ENCODE data around the gene PDE4C. TPM values are rescaled to one million over a fixed set of nuclear protein-coding genes. Genes with fewer than 3 reads are reported as not detected.
A peak's percentile ranks its signal among the peaks of the same experiment; 100 is the strongest.

The PDE4C gene
- polyA plus RNA-seq, 3 donors from 2014 or later, result not detected

DNA sequence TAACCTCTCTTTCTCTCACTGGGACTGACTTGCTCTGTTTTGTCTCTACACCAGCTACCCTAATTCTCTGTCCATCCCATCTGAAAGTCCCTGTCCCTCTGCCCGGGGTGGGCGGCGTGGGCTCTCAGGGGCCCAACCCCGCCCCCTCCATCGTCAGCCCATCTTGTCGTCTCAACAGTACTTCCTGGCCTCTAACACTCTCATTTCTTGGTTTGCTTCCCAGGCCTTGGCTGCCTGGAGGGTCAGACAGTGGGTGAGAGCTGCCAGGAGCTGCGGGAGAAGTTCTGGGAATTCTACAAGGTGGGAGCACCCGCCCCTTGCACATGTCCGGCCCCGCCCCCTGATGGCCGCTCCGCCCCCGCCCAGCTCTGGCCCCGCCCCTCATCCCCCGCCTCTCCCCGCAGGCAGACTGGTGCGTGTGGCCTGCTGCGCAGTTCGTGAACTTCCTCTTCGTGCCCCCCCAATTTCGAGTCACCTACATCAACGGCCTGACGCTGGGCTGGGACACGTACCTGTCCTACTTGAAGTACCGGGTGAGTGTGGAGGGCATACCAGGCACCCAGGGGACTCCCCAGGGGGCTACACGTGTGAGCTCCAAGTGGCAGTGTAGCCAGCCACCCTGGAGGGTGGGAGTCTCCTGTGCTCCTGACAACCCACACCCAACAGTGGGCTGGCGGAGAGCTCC is 31.5 kb downstream of the PDE4C start:
- no peaks in the 10 kb centered on the region for H3K9me3 Mint-ChIP-seq
- H3K36me3 Mint-ChIP-seq, result peaks cover 0 to 10% (median 8%) of the 10 kb centered on the region in 3 donors
- DNase-seq, result peak in 1 of 3 donors; percentile 11
- peaks cover 5 to 9% (median 8%) of the 10 kb centered on the region in 3 donors for H3K27me3 Mint-ChIP-seq (ENCODE audit: low read depth in 3 of 3)
- H3K4me3 Mint-ChIP-seq, result peak overlapping the region; percentile 88 to 99 (median 93)
- peak overlapping the region in 3 of 6 donors; percentile 31 to 66 (median 58) for H3K27ac Mint-ChIP-seq
- H3K4me1 Mint-ChIP-seq, result peaks cover 22 to 27% of the 10 kb centered on the region in 2 donors

DNA sequence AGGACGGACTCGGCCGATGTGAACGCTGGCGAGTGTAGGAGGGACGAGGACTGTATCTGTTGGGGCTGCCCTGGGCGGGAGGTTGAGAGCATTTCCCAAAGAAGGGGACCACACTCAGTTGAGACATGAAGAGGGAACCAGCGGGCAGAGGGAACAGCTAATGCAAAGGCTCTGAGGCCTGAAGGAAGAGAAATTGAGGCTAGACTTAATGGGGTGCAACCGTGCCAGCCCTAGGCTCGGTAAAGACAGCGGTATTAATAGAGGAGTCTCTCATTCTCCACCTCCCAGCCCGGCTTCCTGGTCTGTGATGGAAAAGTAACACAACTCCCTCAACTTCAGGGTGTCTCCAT is 32.1 kb downstream of the PDE4C start:
- Mint-ChIP-seq H3K9me3 (no peaks in the 10 kb centered on the region), H3K4me3 (peak overlapping the region; percentile 88 to 99 (median 93)), H3K4me1 (peaks cover 22 to 27% of the 10 kb centered on the region in 2 donors), H3K36me3 (peaks cover 0 to 8% (median 8%) of the 10 kb centered on the region in 3 donors), H3K27ac (peak overlapping the region in 4 of 6 donors; percentile 31 to 87 (median 52)), H3K27me3 (ENCODE audit: low read depth in 3 of 3) (peaks cover 5 to 9% (median 8%) of the 10 kb centered on the region in 3 donors)
- DNase-seq, result no peak

DNA sequence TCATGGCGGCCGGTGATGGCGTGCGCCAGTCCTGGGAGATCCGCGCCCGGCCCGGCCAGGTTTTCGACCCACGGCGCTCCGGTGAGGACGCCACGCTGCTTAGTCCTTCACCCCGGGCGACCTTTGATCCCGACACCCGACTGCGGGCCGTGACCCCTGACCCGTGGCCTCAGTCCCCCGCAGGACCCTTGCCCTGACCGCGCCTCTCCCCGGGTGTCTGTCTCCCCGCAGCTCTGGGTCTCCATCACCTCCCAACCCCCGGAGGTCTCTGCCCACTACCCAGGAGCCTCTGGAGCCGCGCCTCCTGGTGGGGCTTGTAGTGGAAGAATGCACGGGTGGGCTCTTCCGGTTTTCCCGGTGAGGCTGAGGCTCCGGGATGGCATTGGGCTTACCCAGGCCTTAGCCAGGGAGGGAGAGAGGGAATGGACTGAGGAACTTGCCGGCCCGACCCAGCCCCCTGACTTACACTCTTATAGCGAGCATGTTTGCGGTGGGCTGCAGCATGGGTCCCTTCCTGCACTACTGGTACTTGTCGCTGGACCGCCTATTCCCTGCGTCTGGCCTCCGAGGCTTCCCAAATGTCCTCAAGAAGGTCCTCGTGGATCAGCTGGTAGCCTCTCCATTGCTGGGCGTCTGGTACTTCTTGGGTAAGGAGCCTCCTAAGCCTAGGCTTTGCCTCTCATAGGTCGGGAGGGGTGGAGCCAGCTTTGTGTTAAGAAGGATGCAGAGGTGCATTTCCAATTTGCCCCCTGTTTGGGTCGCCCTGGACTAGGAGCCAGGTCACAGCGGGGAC is 32.7 kb downstream of the PDE4C start:
- Mint-ChIP-seq H3K36me3 (peaks cover 0 to 7% (median 6%) of the 10 kb centered on the region in 3 donors), H3K9me3 (no peaks in the 10 kb centered on the region), H3K27ac (peak overlapping the region; percentile 87 to 99 (median 96)), H3K27me3 (ENCODE audit: low read depth in 3 of 3) (peaks cover 5 to 9% (median 8%) of the 10 kb centered on the region in 3 donors), H3K4me1 (peaks cover 22 to 27% of the 10 kb centered on the region in 2 donors), H3K4me3 (peak overlapping the region; percentile 88 to 99 (median 93))
- no peak for DNase-seq

DNA sequence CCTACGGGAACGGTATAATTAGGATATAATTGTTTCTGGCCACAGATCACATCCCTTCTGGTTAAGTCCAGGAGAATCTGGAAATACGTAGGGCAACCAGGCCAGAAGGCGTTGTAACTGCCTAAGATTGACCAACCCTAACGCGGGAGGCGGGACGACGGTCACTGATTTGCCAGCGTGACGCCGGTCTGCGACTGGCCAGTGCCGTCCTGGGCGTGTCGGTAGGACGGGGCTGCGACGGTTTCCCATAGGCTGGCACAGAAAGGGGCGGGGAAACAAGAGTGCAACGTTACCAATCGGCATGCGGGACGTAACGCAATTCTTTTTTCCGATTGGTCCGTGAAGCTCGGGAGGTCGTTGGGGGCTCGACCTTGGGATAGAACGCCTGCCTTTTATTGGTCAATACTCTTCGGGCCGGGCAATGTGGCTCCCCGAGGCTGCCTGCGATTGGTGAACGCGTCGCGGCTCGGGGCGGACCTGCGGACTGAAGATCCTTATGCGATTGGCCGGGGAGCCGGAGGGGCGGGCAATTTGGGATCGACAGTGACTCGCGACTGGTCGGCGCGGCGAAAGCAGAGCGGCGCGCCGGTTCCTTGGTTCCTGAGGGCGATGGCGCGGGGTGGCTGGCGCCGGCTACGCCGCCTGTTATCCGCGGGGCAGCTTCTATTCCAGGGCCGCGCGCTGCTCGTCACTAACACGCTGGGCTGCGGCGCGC is 33.4 kb downstream of the PDE4C start, which contains the start of gene MPV17L2:
TSS of gene MPV17L2 (plus strand) at position 546 of the 715 bp plus-strand sequence. CDS start at position 610, 64 bp downstream.
- Mint-ChIP-seq H3K9me3 (no peaks in the 10 kb centered on the region), H3K36me3 (no peaks in the 10 kb centered on the region), H3K4me3 (peak within 1 kb of the TSS; percentile 88 to 99 (median 93)), H3K27ac (peak within 1 kb of the TSS; percentile 87 to 99 (median 96)), H3K4me1 (peaks cover 22 to 27% of the 10 kb centered on the region in 2 donors), H3K27me3 (ENCODE audit: low read depth in 3 of 3) (peaks cover 5 to 9% (median 8%) of the 10 kb centered on the region in 3 donors)
- DNase-seq, result peak; percentile 99

DNA sequence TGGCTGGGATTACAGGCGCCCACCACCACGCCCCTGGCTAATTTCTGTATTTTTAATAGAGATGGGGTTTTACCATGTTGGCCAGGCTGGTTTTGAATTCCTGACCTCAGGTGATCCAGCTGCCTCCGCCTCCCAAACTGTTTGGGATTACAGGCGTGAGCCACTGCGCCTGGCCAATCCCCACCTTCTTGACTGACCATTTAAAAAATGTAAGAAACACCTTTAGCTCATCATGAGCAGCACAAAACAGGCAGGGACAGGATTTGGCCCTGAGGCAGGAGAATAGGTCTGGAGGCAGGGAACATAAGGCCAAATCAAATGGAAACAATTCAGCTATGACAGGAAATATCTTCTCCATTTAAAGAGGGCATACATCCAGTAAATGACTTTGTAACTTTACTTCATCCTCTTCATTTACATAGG is 34.6 kb downstream of the PDE4C start:
- Mint-ChIP-seq H3K4me3 (peak overlapping the region; percentile 88 to 99 (median 93)), H3K27ac (peak overlapping the region; percentile 87 to 99 (median 96)), H3K27me3 (ENCODE audit: low read depth in 3 of 3) (peaks cover 5 to 9% (median 8%) of the 10 kb centered on the region in 3 donors), H3K9me3 (no peaks in the 10 kb centered on the region), H3K36me3 (no peaks in the 10 kb centered on the region), H3K4me1 (peaks cover 22 to 27% of the 10 kb centered on the region in 2 donors)
- DNase-seq, result no peak

DNA sequence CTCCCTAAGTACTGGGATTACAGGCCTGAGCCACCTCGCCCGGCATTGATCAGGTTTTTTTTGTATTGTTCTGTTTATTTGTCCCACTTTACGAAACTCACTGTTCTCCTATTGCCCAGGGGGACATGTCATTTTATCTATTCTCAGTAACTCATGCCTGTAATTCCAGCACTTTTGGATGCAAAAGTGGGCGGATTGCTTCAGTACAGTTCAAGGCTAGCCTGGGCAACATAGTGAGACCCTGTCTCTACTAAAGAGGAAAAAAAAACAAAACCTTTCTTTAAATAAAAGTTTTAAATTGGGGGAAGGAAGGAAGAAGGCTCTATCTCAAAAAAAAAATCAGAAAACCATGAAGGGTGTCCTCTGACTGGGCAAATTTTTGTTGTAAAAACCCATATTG is 36.0 kb downstream of the PDE4C start:
- H3K9me3 Mint-ChIP-seq, result no peaks in the 10 kb centered on the region
- H3K27me3 Mint-ChIP-seq (ENCODE audit: low read depth in 3 of 3), result peaks cover 7 to 9% (median 8%) of the 10 kb centered on the region in 3 donors
- peaks cover 22 to 27% of the 10 kb centered on the region in 2 donors for H3K4me1 Mint-ChIP-seq
- H3K4me3 Mint-ChIP-seq, result no peak overlapping the region
- DNase-seq, result no peak
- H3K27ac Mint-ChIP-seq, result peak overlapping the region in 2 of 6 donors; percentile 22 to 35
- H3K36me3 Mint-ChIP-seq, result no peaks in the 10 kb centered on the region

DNA sequence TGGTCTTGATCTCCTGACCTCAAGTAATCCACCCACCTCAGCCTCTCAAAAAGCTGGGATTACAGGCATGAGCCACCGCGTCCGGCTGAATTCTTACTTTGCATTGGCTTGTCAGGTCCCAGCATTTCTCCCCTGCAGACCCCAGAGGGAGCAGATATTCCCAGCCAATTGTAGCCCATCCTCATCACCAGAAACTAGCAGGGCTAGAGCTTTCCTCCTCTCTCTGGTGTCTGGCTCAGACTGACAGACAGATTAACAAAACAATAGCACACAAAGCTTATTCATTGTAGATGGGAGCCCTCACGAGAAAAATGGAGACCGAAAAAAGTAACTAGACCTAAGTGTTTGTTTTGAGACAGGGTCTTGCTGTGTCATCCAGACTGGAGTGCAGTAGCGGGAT is 40.7 kb downstream of the PDE4C start:
- H3K9me3 Mint-ChIP-seq, result no peaks in the 10 kb centered on the region
- H3K27me3 Mint-ChIP-seq (ENCODE audit: low read depth in 3 of 3), result peaks cover 0 to 7% (median 2%) of the 10 kb centered on the region in 3 donors
- DNase-seq, result no peak
- no peaks in the 10 kb centered on the region for H3K4me1 Mint-ChIP-seq
- no peaks in the 10 kb centered on the region for H3K36me3 Mint-ChIP-seq
- no peak overlapping the region for H3K27ac Mint-ChIP-seq
- no peak overlapping the region for H3K4me3 Mint-ChIP-seq

DNA sequence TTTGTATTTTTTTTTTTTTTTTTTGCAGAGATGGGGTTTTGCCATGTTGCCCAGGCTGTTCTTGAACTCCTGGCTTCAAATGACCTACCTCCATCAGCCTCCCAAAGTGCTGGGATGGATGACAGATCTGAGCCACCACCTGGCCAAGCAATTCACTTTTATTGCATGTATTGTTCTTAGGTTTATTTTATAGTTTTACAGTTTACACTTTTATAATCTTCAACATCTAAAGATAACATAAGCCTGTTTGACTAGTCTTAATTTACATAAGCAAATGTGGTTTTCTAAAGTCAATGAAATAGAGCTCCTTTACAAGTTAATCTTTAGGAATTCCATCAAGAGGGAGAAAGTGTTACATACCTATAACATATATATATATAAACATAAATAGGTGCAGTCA is 42.7 kb downstream of the PDE4C start:
- Mint-ChIP-seq H3K4me1 (no peaks in the 10 kb centered on the region), H3K27ac (no peak overlapping the region), H3K4me3 (no peak overlapping the region)

DNA sequence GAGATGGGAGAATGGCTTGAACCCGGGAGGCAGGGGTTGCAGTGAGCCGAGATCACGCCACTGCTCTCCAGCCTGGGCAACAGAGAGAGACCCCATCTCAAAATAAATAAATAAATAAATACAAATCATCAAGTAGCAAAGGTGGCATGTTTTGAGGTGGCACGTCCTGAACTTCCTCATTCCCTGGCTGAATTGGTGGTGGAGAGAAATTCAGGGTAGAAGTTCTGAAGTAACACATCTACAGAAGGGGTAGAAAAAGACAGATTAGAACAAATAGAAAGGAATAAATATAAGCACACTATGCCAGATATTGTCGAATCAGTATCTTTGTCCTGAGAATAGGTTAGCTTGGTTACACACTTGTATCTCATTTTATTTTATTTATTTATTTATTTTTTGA is 46.3 kb downstream of the PDE4C start:
- no peak overlapping the region for H3K4me3 Mint-ChIP-seq
- H3K9me3 Mint-ChIP-seq, result no peaks in the 10 kb centered on the region
- peaks cover 0 to 8% (median 8%) of the 10 kb centered on the region in 3 donors for H3K36me3 Mint-ChIP-seq
- no peak overlapping the region for H3K27ac Mint-ChIP-seq
- peaks cover 0 to 5% of the 10 kb centered on the region in 2 donors for H3K4me1 Mint-ChIP-seq
- DNase-seq, result no peak
- peaks cover 0 to 8% (median 0%) of the 10 kb centered on the region in 3 donors for H3K27me3 Mint-ChIP-seq (ENCODE audit: low read depth in 3 of 3)

More for the DNA sequence above, 42.7 kb downstream of the PDE4C start:
- H3K27me3 Mint-ChIP-seq (ENCODE audit: low read depth in 3 of 3), result peaks cover 0 to 7% (median 2%) of the 10 kb centered on the region in 3 donors
- peaks cover 0 to 4% (median 0%) of the 10 kb centered on the region in 3 donors for H3K36me3 Mint-ChIP-seq
- no peak for DNase-seq
- no peaks in the 10 kb centered on the region for H3K9me3 Mint-ChIP-seq

DNA sequence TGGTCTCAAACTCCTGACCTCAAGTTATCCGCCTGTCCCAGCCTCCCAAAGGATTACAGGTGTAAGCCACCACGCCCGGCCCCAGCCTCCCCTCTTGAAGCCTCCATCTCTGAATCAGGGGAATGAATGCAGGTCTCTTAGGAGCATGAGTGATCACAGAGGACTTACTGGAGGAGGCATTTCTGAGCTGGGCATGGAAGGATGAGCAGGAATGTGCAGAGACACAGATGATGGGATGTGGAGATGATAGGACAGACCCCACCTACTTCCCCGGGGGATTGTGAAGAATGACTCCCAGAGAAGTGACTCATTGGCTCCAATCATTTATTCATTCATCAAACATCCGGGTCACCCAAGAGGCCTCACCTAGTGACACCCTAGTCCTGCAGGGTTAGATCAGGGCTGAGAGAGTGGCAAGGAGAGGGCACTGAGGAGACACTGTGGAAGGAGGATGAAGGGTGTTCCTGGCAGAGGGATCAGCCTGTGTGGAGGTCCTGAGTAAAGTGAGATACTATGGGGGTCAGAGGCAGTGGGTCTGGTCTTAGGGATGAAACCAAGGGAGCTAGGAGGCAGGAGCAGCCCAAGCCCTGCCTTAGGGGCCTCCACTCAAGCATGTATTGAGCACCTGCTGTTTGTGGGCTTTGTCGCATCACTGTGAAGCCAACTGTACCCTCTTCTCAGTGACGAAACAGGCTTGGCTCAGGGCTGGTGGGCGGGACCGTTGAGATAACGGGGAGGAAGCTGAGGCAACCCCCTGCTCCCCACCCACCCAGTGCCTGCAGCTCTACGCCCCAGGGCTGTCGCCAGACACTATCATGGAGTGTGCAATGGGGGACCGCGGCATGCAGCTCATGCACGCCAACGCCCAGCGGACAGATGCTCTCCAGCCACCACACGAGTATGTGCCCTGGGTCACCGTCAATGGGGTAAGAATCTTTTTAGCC is 49.6 kb downstream of the PDE4C start:
- Mint-ChIP-seq H3K4me3 (peak overlapping the region in 1 of 5 donors; percentile 9), H3K9me3 (no peaks in the 10 kb centered on the region), H3K27ac (no peak overlapping the region), H3K4me1 (peaks cover 20 to 23% of the 10 kb centered on the region in 2 donors), H3K36me3 (peaks cover 0 to 8% (median 8%) of the 10 kb centered on the region in 3 donors), H3K27me3 (ENCODE audit: low read depth in 3 of 3) (peaks cover 0 to 7% (median 3%) of the 10 kb centered on the region in 3 donors)
- DNase-seq, result no peak

DNA sequence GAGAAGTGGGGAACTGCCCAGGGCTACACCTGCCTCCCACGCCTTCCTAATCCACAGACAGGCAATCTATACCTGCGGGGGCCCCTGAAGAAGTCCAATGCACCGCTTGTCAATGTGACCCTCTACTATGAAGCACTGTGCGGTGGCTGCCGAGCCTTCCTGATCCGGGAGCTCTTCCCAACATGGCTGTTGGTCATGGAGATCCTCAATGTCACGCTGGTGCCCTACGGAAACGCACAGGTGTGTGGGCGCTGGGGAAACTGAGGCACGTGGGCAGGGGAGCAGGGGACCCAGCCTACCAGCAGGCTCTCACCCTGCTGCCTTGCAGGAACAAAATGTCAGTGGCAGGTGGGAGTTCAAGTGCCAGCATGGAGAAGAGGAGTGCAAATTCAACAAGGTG is 51.3 kb downstream of the PDE4C start:
- DNase-seq, result no peak
- Mint-ChIP-seq H3K4me1 (peaks cover 20 to 24% of the 10 kb centered on the region in 2 donors), H3K27me3 (ENCODE audit: low read depth in 3 of 3) (peaks cover 0 to 3% (median 3%) of the 10 kb centered on the region in 3 donors), H3K9me3 (no peaks in the 10 kb centered on the region), H3K27ac (no peak overlapping the region), H3K36me3 (peaks cover 0 to 12% (median 8%) of the 10 kb centered on the region in 3 donors), H3K4me3 (peak overlapping the region; percentile 10 to 44 (median 32))
